Progenitor cell of endocrine pancreas (in vitro differentiated cells): ENCODE data around the gene LOXHD1. TPM values are rescaled to one million over a fixed set of nuclear protein-coding genes. Genes with fewer than 3 reads are reported as not detected.

Experiments used
- DNase-seq: peaks from one replicate; pipeline ENCODE4 v3.0.0; 2021; ENCODE audit warnings: low spot score; ENCODE audit not compliant: unreplicated experiment
- H3K27ac Mint-ChIP-seq: 2 replicates; pipeline ENCODE4 v1.8.0; 2021; ENCODE audit warnings: mild to moderate bottlenecking, moderate library complexity, mixed read lengths
- H3K27me3 Mint-ChIP-seq: 2 replicates; pipeline ENCODE4 v1.8.0; 2021; ENCODE audit warnings: mixed read lengths
- H3K36me3 Mint-ChIP-seq: 2 replicates; pipeline ENCODE4 v1.8.0; 2022; ENCODE audit warnings: mixed read lengths; ENCODE audit not compliant: insufficient read depth
- H3K4me1 Mint-ChIP-seq: 2 replicates; pipeline ENCODE4 v1.8.0; 2021; ENCODE audit warnings: low read depth, mixed read lengths
- H3K4me3 Mint-ChIP-seq: 2 replicates; pipeline ENCODE4 v1.8.0; 2021; ENCODE audit warnings: low read depth, mild to moderate bottlenecking, moderate library complexity, mixed read lengths
- H3K9me3 Mint-ChIP-seq: 2 replicates; pipeline ENCODE4 v1.8.0; 2021; ENCODE audit warnings: low read depth, mixed read lengths
- CTCF ChIP-seq: fragments of 200-600 bp; sonication (generic); IDR thresholded peaks from one replicate; pipeline ENCODE4 v1.5.0; 2021; ENCODE audit warnings: antibody characterized with exemption, mild to moderate bottlenecking; ENCODE audit not compliant: unreplicated experiment
- total RNA-seq: library from RNA; stranded (reverse); gene quantifications from 2 replicates; pipeline ENCODE4 v1.2.1, GENCODE V29; 2021

Gene LOXHD1
- total RNA-seq, 1 donor from 2014 or later = 0.36 TPM

GRCh38 chr18:46477425-46478011 is 179.5 kb downstream of the LOXHD1 start:
- no peaks in the 10 kb centered on the region for H3K36me3 Mint-ChIP-seq
- no peak for TF ChIP-seq CTCF
- DNase-seq = no peak

DNA sequence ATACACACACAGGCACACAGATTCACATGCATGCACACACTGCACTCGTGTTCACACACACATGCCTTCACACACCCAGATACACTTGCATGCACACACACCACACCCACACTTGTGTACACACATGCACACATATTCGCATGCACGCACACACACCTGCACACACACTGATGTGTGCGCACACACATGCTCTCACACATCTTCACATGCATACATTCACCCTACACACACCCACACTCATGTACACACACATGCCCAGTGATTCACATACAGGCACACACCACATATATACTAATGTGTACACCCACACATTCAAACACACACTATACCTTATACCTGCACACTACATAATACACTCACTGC is 181.6 kb downstream of the LOXHD1 start:
- no peak for DNase-seq
- Mint-ChIP-seq H3K27ac (no peak overlapping the region), H3K36me3 (no peaks in the 10 kb centered on the region), H3K4me1 (no peaks in the 10 kb centered on the region), H3K9me3 (no peaks in the 10 kb centered on the region), H3K27me3 (peaks cover 30% of the 10 kb centered on the region), H3K4me3 (no peak overlapping the region)
- no peak for TF ChIP-seq CTCF

More at GRCh38 chr18:46477425-46478011, 179.5 kb downstream of the LOXHD1 start:
- H3K27me3 Mint-ChIP-seq = peaks cover 17% of the 10 kb centered on the region
- peaks cover 3% of the 10 kb centered on the region for H3K4me1 Mint-ChIP-seq
- no peak overlapping the region for H3K4me3 Mint-ChIP-seq
- no peaks in the 10 kb centered on the region for H3K9me3 Mint-ChIP-seq
- H3K27ac Mint-ChIP-seq = no peak overlapping the region

DNA sequence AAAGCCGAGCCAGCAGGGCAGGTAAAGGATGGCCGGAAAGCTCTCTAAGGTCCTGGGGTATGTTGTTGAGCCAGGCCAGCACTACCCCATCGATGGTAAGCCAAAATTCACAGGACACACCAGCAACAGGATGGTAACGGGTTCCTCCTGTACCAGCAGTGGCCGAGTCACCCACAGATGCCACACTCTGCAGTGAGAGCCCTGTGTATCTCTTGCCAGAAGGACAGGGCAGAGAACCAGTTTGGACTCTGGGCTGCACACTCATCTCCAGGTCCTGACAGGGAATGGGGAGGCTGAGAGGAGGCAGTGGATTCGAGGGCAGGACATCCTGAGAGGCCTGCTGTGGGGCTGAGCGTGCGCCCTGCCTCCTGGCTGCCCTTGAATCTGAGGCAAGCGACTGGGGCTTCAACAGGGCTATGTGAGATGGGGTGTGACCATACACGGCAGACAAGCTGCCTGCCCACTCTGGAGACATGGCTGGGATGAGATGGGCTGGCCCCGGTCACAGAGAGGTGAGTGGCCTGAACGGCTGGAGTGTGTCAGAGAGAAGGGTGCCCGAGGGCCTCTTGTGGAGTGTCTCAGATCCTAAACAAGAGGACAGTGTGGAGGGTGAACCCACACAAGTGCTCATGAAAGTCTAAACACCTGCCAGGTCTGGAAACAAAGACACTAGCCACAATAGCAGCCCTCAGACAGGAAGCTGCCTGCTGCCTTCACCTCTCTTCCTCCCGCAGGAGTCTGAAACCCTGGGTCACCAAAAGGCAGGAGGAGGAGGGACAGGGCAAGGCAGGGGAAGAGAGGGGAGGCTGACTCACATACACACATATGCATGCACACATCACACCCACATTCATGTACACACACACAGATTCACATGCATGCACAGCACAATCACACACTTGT is 182.3 kb downstream of the LOXHD1 start:
- Mint-ChIP-seq H3K4me1 (no peaks in the 10 kb centered on the region), H3K27me3 (peaks cover 33% of the 10 kb centered on the region), H3K4me3 (no peak overlapping the region), H3K9me3 (no peaks in the 10 kb centered on the region), H3K36me3 (no peaks in the 10 kb centered on the region), H3K27ac (no peak overlapping the region)
- TF ChIP-seq CTCF = no peak
- DNase-seq = no peak

GRCh38 chr18:46471809-46472498 is 185.1 kb downstream of the LOXHD1 start:
- H3K27ac Mint-ChIP-seq = no peak overlapping the region
- no peak for DNase-seq
- H3K27me3 Mint-ChIP-seq = peaks cover 38% of the 10 kb centered on the region
- H3K4me1 Mint-ChIP-seq = peaks cover 2% of the 10 kb centered on the region
- TF ChIP-seq CTCF = no peak
- no peaks in the 10 kb centered on the region for H3K9me3 Mint-ChIP-seq
- H3K4me3 Mint-ChIP-seq = no peak overlapping the region
- no peaks in the 10 kb centered on the region for H3K36me3 Mint-ChIP-seq

- no peak overlapping the region for H3K4me3 Mint-ChIP-seq
- TF ChIP-seq CTCF = no peak
- no peaks in the 10 kb centered on the region for H3K9me3 Mint-ChIP-seq
- DNase-seq = no peak
- peaks cover 44% of the 10 kb centered on the region for H3K27me3 Mint-ChIP-seq
- H3K4me1 Mint-ChIP-seq = peaks cover 6% of the 10 kb centered on the region
- H3K27ac Mint-ChIP-seq = no peak overlapping the region
- no peaks in the 10 kb centered on the region for H3K36me3 Mint-ChIP-seq
Measured at GRCh38 chr18:46470714-46471113, 186.3 kb downstream of the LOXHD1 start.
